Bone marrow (tissue), 2 donors: ENCODE results near the gene TEKTIP1.

Source experiments
- DNase-seq, 2 donors: peaks; one replicate each; lab custom pipeline; 2025; lab: John Stamatoyannopoulos, UW

TEKTIP1 gene

DNA sequence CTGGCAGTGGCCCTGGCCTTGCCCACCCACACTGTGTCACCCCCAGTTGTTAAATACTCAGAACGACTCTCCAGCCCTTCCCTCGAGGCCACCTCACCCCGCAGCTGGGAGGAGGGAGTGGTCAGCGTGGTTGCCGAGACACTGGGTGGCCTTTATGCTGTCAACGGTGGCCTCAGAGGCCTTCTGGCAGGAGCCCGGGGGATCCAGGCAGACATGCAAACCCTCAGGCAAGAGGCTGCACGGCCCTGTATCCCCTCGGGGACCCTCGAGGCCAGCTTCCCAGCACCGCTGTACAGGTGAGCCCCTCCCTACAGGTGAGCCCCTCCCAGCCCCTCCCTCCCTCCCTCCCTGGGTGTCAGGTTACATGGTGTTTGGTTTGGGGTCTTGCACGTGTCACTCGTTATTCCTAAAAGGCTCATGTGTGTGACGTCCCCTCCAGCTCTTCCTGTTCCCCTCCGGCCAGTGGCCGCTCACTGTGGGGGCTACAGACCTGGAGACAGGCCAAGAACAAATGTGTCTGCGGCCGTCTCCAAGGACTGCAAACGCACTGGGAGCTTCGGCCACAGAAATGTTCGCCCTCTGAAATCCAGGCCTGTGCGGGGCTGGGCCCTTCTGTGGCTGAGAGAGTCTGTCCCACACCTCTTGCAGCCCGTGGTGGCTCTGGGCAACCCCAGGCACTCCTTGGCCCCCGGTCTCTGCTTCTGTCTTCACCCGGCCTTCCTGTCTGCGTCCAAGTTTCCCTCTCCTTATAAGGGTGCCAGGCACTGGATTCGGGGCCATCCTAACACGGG is at the start of gene TEKTIP1:
Gene TEKTIP1, plus strand, starts transcription at position 210 of the 791 bp plus-strand sequence. Its CDS starts 4 bp downstream, at position 214.
- no peak for DNase-seq

DNA sequence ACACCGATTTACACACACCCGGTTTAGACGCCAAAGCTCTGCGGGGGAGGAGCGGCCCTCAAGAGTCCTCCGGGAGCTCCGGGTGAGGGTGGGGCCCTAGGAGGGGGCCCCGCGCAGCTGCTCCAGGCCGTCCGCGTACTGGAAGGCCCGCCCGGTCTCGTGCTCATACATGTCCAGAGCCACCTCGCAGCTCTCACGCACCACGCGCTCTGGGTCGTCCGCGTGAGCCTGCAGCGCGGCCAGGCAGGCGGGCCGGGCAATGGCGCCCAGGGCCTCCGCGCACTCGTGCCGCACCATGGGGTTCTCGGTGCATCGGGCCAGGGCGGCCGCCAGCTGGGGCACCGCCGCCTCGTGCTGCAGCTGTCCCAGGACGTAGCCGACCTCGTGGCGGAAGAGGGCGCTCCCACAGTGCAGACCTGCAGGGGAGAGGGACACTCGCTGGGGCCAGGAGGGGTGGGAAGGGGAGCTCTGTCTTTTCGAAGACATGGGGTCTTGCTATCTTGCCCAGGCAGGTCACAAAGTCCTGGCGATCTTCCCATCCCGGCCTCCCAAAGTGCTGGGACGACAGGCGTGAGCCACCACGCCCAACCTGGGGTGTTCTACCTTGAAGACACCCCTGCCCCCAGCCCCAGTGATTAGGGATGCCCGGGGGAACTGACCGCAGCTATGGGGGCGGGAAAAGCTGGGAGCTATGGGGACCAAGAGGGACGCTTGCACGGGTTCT is 47.4 kb upstream of the TEKTIP1 start:
- DNase-seq = no peak

DNA sequence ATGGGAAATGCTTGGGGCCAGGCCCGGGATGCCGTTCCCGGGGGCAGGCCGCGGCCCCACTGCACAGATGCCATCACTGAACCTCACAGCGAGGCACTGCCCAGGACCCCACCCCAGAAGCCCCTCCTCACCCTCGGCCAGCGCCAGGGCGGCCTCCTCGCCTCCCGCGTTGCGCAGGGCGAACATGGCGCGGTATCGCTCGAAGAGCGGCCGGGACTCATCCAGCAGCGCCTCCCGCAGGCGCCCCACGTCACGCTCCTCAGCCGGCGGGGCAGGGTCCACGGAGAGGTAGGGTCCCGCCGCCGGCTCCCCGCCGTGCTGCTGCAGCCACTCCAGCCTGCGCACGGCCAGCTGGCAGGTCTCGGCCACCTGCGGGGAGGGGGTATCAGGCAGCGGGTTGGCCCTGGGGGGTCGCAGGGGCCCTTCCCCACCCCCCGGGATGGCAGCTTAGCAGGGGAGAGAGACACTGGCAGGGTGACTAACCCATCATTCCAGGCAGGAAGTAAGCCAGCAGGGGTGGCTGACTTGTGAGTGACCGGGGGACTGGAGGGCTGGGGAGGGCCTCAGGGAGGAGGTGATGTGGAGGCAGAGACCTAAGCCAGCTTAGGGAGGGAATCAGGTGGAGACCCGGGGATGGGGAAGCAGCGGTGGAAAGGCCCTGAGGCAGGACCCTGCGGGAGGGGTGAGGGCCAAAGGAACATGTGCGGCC is 46.7 kb upstream of the TEKTIP1 start:
- DNase-seq = no peak

DNA sequence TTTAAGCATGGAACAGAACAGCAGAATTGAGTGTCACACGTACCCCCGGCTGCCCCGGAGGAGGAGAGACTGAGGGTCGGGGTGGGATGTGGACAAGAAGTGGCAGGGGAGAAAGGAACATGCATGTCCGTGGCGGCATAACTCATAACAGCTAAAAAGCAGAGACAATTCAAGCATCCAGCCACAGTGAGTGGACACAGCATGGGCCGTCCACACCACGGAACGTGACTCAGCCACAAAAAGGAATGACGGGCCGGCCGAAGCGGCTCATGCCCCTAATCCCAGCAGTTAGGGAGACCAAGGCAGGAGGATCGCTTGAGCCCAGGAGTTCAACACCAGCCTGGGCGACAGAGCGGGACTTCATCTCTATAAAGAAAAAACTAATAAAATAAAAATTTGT is 46.1 kb upstream of the TEKTIP1 start:
- DNase-seq = no peak

DNA sequence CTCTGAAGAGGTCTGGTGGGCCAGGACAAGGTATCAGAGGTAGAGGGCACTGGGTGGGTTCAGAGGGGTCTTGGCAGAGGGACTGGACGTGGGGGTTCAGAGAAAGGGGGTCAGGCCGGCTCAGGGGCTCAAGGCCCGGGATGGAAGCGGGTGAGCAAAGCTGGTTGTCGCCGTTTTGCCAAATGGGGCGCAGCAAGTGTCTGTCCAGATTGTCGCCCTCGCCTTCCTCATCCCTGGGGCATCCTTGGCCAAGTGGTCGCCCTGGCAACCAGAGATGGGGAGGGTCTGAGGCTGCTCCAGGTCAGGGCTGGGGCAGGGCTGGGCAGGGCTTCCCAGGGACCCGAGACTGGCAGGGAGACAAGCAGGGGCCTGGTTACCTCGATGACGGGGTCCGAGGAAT is 45.3 kb upstream of the TEKTIP1 start:
- no peak for DNase-seq

DNA sequence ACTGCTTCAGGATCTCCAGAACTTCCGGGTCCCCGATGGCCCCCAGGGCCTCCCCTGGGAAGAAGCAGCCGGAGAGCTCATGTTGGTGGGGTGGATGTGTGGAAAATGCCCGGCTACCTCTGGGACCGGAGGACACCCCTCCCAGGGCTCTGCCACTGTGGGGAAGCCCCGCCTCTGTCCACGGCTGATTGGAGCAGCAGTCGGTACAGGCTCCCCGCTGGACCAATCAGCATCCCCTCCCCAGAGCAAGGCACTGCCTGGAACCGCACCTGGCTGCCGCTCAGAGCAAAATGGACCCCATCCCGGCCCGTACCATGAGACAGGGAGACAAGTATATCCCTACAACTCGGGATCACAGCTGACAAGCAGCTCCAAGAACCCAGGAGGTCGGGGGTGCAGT is 44.9 kb upstream of the TEKTIP1 start:
- no peak for DNase-seq

DNA sequence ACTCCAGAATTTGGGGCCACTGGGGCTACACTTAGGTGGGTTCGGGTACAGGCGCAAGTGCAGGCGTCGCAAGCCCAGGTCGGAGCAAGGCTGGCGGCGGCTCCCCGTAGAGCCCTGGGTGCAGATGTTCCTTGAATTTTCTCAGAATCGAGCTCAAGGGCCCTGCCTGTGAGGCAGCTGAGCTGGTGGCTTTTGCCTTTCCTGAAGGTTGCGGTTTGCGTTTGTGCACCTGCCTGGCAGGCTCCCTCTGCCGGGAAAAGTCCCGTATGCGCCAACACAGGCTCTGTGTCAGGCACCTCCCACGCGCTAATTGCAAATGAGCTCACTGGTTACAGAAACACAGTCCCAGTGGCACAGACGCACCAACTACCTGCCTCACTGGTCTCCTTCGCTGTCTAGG is 44.4 kb upstream of the TEKTIP1 start:
- no peak for DNase-seq

DNA sequence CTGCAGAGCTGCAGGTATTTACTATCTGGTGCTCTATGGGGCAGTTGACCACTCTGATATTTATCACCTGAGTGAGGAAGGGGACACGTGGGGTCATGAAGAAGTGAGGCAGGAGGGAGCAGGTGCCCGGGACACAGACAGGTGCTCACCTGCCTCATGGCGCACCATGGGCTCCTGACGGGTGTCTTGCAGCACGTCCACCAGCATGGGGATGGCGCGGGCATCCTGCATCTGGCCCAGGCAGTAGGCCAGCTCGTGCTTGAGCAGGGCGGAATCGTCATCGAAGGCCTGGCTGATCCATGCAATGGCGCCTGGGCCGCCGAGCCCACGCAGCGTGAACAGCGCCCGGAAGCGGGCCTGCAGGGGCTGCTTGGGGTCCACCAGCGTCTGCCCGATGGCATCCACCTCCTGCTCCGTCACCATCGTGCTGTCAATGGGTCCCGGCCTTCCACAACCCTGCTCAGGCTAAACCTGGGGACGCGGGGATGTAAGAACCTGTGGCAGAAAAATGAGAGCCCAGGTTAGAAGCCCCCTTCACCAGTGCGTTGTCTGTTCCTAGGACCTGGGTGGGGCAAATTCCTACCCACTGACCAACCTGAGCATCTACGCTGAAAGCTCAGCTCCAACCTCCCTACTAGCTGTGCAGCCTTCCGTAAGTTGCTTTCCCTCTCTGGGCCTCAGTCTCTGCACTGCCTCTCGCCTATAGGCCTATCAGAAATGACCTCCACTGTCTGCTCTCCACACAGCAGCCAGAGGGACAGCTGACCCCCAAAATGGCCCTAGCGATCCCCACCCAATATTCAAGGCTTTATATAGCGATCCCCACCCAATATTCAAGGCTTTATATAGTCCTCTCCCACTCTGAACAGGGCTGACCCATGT is 42.3 kb upstream of the TEKTIP1 start:
- no peak for DNase-seq

DNA sequence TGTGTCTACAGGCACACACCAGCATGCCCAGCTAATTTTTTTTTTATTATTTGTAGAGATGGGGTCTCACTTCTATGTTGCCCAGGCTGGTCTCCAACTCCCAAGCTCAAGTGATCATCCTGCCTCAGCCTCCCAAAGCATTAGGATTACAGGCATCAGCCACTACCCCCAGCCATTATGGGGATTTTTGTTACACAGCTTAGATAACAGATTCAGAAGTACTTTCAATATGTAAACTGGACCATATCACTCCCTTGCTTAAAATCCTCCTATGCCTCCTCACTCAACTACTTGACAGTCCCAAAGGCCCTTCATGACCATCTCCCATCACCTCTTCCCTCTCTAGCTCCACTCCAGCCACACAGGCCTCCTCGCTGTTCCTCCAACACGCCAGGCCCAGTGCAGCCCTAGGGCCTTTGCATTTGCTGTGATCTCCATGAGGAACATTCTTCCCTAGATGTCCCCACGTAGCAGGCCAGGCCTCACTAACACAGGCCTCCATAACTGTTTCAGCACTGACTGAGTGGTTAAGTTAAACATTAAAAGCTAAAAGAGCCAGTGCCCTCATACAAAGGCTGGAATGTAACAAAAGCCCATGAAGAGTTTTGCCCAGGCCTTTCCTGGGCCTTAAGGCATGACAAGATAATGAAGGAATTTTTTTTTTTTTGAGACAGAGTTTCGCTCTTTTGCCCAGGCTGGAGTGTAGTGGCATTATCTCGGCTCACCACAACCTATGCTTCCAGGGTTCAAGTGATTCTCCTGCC is 41.0 kb upstream of the TEKTIP1 start:
- no peak for DNase-seq

DNA sequence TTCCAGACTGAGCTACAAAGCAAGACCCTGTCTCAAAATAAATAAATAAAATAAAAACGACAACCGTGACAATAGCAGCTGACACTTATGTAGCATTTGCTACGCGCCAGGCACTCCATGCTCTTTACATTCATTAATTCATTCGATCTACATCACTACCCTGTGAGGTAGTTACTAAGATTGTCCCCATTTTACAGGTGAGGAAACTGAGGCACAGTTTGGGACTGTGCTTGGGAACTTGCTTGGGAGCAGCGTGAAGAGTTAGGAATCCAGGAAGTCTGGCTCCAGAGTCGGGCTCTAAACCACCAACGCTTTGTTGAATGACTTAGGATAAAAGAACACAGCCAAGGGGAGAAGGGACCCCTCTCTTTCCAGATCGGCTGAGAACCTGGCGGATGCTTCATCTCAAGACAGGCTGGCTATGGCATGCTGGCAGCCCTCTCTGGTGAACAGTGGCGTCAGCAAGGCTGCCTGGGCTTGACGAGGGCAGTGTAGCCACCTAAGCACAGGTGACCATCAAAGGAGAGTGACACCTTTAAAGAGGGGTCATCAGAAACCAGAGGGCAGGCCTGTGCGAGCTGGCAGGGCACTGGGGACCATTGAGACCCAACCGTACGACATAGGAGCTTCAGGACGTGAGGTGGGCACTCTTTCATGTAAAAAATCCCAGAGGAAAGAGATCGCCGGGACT is 39.1 kb upstream of the TEKTIP1 start:
- no peak for DNase-seq

DNA sequence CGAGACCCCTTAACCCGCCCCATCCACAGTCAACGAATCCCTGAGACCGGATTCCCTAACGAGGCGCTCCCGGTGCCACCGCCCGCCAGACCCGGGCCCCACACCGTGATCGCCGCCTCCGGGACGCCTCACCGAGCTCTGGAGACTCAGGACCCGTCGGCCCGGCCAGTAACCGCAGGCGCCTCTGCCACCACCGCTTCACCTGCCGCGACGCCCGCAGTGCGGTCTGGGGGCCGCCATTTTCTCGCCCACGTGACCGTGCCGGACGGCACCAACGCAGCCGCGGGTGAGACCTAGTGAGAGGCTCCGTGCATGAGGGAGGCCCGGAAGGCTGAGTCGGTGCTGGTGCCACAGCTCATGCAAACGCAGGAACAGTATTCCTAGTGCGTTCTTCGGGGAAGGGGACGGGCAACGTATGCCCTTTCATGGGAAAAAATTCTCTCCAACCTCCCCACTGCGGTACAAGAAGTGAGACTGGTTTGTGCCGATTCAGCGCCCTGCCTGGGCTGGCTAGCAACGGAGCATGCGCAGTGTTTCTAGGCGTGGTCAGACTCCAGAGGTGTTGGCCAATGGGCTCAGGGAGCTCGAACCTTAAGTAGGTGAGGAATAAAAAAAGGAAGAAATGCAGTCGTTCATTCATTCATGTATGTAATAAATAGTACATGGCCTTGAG is 38.4 kb upstream of the TEKTIP1 start, which contains the start of gene DOHH:
Gene DOHH, minus strand, starts transcription at position 246 of the 673 bp plus-strand sequence. CDS start 3,860 bp downstream, outside the sequence.
- peak; percentile 90 to 97 for DNase-seq

DNA sequence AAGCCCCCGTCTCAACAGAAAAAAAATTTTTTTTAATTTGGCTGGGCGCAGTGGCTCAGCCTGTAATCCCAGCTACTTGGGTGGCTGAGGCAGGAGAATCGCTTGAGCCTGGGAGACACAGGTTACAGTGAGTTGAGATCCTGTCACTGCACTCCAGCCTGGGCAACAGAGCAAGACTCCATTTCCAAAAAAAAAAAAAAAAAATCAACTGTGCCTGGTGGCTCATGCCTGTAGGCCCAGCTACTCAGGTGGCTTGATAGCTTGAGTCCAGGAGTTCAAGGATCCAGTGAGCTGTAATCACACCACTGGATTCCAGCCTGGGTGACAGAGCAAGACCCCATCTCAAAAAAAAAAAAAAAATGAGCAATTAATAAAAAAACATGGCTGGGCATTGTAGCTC is 37.2 kb upstream of the TEKTIP1 start:
- DNase-seq = no peak

DNA sequence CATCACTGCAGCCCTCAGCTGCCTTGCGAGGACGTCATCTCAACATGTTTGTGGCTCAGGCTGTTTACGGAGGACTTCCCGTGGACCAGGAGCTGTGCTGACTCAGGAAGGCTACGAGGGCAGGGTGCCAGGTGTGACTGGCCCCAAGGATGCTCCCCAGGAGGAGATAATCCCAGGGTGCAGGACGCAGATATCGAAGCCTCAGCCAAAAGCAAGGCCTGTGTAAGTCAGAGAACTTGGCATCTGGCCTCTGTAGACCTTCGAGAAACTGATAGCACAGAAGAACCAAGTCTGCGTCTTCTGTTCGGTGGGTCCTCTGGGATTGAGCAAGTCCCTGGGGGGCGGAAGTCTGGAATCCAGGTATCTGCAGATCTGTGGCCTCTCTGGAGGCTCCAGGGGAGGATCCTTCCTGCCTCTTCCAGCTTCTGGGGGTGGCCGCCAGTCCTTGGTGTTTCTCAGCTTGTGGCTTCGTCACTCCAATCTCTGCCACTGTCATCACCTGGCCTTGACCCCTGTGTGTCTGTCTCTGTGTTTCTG is 35.9 kb upstream of the TEKTIP1 start:
- DNase-seq = no peak

DNA sequence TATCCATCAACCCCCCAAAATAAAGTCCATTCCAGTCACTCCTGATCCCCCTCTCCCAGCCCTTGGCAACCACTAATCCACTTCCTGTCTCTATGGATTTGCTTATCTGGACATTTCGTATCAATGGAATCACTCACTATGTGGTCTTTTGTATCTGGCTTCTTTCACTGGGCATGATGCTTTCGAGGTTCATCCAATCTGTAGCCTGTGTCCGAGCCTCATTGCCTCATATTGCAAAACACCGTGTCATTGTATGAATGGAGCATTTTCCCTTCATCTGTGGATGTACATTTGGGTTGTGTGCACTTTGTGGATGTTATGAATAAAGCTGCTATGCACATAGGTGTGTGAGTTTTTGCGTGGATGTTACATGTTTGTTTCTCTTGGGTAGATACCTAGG is 34.2 kb upstream of the TEKTIP1 start:
- no peak for DNase-seq

DNA sequence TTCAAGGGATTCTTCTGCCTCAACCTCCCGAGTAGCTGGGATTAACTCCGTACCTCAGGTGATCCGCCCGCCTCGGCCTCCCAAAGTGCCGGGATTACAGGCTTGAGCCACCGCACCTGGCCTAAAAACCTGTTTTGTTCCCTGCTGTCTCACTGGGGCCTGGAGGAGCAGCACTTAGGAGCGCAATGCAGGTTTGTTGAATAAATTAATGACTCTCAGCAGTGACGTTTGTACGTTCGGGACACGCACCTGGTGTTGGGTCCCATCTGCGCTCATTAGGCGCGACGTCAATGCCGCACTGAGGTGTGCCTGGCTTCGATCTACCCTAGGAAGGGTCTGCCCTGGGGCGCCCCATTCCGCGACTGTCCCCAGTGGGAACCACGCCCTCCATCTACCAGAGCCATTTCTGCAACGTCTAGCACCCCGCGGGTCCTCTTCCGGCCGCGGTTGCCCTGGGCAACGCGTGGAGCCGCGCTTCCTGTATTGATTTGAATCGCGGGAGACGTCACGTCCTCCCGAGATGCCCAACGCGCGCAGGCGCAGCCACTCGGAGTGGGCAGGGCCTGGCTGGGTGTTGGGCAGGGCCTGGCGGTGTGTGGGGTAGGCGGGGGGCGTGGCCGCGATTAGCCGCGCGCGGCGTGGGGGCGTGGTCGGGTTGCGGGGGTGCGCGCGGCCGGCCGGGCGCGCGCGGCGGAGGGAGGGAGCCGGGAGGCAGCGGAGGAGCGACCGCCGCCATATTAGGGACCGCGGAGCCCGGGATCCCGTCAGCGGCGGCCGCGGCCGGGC is 33.2 kb upstream of the TEKTIP1 start, which contains the start of gene FZR1:
Gene FZR1, plus strand, starts transcription at position 714 of the 786 bp plus-strand sequence. CDS start 16,679 bp downstream, outside the sequence.
- DNase-seq = peak; percentile 90 to 94

DNA sequence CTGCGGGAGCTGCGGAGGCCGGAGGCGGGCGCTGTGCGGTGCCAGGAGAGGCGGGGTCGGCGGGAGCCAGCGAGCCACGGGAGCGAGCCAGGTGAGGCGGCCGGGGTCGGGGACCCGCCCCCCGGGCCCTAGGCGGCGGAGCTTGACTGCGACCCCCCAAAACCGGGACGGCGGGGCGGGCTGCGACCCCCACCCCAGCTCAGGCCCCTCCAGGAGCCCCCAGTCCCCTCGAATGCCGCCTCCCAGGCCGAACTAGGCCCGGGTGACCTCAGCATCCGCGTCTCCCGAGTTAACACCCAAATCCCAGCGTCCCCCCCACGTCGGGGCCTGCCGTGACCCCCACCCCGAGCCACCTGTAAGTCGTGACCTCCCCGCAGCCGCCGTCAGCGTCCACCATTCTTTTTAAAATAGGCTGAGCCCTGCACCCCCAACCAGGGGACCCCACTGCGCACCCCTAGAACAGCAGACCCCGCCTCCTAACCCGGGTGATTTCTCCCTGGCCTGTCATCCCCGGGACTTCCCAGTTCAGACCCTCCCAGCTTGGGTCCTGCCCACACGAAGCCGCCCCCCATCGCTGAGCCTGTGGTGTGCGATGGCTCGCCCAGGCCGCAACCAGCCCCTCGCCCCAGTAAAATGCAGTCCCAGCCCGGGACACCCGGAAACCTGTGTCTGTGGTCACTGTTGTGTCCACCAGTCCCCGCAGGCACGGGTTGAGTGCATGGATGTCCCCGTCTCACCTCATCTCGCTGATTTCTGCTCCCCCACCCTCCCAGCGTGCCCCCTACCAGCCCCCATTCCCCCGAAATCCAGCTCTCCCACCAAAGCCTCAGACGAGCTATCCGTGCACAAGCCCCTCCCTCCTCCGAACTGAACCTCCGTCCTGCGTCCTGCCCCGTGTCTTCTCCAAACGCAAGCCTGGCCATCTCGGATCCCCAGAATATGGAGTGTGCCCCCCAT is 32.3 kb upstream of the TEKTIP1 start:
- peak in 1 of 2 donors; percentile 38 for DNase-seq
